ENCODE results near the gene MAP3K4.
"Not testable (repeated sequence)": the region's sequence is repeated elsewhere in the genome, so short reads cannot be mapped to it uniquely, and the experiment has no call there.

Gene MAP3K4

DNA sequence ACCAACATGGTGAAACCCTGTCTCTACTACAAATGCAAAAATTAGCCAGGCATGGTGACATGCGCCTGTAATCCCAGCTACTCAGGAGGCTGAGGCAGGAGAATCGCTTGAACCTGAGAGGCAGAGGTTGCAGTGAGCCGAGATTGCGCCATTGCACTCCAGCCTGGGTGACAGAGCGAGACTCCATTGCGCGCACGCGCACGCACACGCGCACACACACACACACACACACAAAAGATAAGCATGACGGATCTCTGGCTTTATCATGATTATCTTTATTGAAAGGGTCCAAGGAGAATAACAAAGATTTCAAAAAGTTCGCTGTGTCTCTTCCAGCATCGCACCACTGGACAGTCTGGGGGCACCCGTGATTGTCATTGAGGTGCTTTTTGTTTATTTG lies 19.0 kb upstream of the MAP3K4 start:
- not testable (repeated sequence) for DNase-seq (ENCODE audit: low spot score)

DNA sequence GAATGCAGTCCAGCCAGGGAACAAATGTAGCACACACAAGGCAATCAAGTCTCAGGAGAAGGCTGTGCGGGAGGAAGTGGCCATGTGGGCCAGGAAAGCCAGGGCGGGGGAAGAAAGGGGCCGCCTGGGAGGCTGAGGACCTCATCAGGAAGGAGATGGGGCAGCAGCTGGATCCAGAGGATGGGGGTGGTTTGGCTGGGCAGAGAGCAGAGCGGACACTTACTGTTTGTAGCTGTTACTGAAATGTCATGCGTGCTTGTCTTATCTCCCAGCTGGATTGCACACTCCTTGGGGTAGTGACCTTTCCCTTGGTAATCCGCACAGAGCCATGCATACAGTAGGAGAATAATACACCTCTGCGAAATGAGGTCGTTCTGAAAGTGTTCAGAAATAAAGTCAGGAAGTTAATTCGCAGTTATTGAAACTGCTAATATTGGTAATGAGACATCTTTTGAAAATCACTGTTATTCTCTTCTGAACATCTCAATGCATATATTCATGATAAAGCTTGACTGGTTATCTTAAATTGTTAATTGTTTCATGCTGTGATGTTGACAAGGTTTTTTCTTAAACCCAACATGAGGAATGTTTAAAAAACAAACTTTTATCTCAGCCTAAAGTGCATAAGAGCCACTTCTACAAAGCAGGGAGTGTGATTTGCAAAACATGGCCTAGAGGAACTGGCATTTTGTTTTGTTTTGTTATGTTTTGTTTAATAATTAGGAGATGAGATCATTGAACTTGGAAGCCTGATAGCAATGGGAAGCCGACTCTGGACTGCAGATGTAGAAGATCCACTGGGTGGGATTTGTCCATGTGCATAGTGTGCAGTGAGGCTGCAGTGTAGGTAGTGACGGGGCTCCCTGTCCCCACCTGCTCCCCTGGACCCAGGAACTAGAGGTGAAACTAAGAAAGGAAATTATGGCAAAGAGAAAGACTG lies 18.0 kb upstream of the MAP3K4 start:
- DNase-seq (ENCODE audit: low spot score): no peak

DNA sequence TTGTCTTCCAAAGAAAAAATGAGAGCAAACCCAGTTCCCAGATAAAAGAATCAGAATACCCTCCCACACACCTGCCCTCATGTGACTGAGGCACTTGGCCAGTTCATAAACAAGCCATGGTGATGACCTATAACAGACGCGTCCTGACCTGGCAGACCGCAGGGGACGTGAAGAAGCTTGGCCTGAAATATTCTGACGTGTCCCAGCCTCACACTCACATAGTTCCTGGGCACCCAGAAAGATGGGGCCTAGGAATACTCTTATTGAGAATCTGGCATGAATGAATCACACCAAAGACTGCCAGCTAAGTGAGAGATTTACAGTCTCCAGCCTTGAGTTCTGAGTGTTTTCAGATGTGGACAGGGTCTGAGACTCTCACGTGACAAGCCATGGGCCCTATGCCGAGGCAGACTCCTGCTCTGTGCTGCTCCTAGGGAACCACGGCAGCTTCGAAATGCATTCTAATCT lies 17.2 kb upstream of the MAP3K4 start:
- DNase-seq (ENCODE audit: low spot score): peak; percentile 27

DNA sequence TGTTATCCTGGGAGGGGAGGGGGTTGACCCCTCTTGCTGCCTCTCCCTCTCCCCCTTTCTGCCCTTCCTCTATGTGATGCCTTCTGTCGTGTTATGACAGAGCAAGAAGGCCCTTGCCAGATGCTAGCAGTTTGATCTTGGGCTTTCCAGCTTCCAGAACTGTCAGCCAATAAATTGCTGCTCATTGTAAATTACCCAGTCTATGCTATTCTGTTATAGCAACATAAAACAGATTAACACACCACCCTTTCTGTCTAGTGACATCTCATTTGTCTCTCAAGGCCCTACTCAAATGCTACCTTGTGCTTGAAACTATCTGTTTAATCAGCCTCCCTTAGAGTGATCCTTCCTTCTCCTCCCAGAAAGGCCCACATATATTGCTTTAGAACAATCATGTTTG lies 16.4 kb upstream of the MAP3K4 start:
- DNase-seq (ENCODE audit: low spot score): no peak

DNA sequence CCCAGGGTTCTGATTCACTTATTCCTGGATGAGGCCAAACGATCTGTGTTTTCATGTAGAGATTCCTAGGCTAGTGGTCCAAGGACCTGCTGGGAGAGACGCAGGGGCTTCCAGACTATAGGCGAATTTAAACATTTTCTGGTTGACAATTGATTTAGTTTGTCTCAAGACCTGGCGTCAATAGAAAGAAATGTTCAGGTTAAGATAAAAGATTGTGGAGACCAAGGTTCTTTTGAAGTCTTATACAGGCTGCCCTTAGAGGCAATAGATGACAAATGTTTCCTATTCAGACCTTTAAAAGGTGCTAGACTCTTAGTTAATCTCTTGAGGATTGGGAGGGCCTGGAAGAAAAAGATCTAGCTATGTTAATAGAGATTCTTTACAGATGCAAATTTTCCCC lies 15.6 kb upstream of the MAP3K4 start:
- not testable (repeated sequence) for DNase-seq (ENCODE audit: low spot score)

DNA sequence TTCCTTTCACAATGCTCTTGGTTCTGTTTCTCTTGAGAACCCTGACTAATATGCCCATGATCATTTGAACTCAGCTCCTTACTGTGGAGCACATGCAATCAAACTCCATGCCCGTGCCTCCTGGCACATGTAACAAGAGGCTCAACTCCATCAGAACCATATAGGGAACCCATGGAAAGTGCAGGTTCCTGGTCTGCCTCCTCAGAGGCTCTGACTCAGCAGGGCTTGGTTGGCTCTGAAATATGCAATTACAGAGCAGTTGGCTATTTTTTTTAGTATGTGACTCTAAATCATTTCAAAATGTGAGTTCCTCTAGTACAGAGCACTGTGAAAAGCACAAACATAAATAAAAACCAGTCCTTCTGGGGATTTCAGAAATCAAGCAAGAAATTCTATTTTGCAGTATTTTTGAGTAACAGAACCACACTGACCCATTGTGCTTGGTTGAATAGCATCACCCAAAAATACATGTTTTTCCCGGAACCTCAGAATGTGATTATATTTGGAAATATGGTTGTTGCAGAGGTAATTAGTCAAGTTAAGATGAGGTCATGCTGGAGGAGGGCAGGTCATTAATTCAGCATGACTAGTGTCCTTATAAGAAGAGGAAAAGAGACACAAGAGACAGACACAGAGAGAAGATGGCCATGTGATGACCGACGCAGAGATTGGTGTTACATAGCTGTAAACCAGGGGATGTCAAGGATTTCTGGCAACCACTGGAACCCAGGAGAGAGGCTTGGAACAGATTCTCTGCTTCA lies 13.2 kb upstream of the MAP3K4 start:
- peak; percentile 20 for DNase-seq (ENCODE audit: low spot score)

DNA sequence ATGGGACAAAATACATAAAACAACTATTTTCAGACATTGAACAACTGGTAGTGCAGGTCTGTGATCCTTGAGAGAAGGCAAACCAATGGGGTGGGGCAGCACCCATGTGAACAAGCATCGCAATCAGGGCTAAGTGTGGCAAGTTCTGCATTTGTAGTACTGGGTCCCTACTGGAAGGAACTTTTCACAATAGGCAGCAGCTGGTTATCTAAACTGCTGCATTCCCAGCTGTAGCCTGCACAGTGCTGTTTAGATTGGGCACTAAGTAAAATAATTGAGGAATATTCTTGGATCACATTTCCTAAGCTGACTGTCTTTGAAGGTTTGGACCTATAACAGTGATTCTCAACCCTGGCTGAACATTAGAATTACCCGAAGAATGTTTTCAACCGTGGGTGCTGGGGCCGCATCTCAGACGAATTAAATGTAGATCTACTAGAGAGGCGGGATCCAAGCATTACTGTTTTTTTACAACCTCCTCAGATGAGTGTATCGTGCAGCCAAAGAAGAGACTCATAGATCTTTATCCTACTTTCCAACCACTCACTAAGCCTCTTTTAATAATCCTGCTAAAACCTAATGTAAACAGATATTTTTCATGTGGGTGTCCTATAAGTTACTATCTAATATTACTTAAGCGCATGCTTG lies 12.4 kb upstream of the MAP3K4 start:
- no peak for DNase-seq (ENCODE audit: low spot score)

DNA sequence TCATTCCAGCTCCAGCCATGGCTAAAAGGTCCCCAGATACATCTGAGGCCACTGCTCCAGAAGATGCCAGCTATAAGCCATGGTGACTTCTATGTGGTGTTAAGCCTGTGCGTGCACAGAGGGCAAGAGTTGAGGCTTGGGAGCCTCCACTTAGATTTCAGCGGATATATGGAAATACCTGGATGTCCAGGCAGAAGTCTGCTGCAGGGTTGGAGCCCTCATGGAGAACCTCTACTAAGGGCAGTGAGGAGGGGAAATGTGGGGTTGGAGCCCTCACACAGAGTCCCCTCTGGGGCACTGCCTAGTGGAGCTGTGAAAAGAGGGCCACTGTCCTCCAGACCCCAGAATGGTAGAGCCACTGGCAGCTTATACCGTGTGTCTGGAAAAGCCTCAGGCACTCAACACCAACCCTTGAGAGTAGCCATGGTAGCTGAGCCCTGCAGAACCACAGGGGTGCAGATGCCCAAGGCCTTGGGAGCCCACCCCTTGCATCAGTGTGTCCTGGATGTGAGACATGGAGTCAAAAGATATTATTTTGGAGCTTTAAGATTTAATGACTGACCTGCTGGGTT lies 8.1 kb upstream of the MAP3K4 start:
- not testable (repeated sequence) for DNase-seq (ENCODE audit: low spot score)

DNA sequence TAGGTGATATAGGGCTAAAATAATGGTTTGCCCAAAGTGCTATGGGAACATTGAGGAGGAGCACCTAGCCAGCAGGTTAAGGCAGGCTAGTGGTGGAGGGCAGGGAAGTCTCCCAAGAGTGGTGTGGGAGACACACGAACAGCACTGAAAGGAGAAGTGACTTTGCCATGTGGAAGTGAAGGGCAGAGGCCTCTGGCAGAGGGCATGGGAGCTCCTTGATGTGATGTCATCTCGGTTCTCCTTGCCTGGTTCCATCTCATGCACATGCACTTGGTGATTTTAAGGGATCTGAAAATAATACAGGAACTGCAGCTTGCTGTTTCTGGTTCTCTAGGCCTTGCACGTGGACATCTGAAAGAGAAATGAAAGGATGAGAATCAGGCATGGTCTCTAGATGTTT lies 4.7 kb upstream of the MAP3K4 start:
- DNase-seq (ENCODE audit: low spot score): no peak

DNA sequence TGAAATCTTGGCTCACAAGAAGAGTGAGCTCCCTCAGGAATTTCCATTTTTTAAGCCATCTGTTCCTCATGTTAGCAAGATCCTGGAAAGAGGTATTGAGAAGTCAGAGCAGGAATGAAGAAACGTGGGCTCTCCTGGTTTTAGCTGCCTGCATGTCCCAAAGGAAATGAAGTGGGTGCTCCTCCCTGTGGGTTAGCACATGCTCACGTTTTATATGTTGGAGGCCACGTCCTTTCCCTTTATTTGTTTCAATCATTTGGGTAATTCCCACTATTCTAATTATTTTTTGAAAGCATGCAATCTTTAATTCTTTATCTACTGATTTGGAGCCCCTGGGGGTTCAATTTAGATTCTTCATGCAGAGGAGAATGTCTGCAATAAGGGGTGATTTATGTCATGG lies 4.3 kb upstream of the MAP3K4 start:
- no peak for DNase-seq (ENCODE audit: low spot score)

DNA sequence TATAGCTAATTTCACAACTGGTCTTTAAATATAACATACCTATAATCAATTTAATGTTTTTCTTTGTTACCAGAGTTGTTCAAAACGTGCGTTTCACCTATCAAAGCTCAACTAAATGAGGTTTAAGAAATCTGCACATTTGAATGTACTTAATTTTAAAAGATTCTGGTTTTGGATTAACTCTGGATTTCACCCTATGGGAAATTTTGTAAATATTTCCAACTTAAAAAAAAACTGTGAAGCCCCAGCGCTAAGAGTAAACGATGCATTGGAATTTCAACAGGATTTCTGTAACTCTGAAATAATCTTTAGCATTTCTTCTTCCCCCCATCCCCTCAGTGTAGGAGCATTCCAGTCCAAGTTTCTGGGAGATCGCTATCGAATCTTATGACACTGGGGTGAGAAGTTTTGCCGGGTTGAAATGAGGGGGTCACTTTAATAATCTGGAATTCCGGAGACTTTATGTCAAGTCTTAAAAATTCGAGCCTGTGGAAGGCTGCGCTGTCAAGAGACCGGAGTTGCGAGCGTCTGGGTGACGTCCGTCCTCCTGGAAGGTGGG lies 643 bp upstream of the MAP3K4 start:
- DNase-seq (ENCODE audit: low spot score): no peak

DNA sequence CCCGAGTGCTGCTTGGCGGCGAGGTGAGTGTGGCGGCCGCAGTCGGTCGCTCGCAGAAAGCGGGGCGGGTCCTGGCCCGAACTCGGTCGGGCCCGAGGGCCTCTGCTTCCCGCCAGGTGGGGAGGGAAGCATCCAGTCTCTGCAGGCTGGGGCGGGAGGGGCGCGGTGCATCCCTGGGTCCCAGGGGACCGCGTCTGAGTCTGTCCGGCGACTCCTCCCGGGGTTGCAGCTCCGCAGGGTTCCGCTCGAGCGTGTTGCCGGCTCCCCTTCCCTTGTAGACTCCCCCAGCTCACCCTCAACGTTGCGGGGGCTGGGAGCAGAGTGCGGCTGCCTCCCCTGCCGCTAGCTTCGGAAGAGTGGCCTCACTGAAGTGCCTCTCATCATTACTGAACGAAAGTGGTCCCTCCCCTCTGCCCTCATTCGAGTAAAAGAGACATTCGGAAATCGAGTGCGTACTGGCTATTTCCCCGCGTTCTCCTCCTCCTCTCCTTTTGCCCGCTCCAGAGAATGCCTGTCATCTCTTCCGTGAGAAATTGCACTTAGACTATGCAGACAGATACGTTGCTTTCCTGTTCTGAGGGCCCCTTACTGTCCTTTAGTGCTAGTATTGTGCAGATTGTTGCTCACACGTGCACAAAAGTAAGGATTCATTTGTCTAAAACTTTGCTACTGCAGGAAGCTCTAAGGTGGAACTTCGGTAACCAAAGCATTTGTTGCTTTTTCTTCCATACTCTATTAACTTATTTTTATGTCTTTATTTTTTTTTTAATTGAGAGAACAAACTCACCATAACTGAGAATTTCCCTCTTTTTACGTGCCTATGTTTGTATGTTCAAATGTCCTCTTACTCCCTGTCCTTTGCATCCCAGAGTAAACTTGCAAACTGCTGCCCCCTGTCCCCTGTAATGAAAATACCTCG lies 751 bp downstream of the MAP3K4 start:
- DNase-seq (ENCODE audit: low spot score): peak; percentile 50

DNA sequence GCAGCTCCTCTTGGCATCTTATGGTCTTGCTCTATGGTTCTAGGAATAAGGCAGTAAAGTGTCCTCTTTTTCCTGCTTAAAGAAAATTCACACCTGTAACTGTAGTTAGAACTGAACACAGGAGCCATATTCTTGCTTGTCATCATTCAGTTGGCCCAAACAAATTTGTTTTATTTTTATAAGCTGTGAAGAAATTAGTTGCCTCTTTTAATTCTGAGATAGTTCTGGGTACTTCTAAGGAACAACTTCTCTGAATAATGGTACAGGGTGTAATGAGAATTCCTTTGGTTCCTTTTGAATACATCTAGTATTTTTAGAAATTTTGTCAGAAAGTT lies 1.4 kb downstream of the MAP3K4 start:
- DNase-seq (ENCODE audit: low spot score): no peak

DNA sequence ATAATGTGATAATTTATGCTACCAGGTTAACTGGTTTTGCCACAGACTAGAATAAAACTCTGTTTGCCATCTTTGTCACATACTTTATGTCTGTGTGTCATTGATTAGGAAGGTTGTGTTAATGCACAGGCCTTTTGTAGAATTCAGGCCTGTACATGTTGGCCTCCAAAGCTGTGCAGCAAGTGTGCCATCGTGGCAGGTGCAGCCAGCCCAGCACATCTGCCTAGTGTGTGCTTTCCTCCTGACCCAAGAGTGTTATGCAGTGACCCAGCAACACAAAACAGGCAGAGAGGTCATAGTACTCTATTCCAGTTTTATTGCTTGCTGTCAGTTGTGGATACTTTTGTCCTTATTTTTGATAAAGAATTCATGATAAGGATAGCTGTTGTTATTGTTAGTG lies 3.7 kb downstream of the MAP3K4 start:
- DNase-seq (ENCODE audit: low spot score): no peak

DNA sequence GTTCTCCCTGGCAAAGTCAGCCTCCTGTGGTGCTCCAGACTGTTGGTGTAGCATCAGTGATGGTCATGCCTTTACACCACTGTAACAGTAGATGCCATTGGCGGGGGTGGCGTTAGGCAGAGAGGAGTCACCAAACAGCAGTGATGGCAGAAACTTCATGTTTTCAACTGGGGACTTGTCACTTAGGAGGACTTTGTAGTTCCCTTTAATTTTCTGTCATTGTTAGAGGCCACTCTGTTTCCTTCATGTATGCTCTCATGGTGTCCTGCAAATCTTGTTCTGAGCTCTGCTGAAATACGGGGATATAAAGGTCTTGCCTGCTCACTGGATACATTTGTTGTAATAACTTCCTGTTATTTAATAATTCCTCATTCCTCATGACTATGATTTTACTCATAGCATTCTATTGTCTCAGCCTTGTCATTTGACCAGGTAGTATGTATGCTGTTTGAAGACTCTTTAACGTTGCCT lies 4.6 kb downstream of the MAP3K4 start:
- DNase-seq (ENCODE audit: low spot score): no peak

DNA sequence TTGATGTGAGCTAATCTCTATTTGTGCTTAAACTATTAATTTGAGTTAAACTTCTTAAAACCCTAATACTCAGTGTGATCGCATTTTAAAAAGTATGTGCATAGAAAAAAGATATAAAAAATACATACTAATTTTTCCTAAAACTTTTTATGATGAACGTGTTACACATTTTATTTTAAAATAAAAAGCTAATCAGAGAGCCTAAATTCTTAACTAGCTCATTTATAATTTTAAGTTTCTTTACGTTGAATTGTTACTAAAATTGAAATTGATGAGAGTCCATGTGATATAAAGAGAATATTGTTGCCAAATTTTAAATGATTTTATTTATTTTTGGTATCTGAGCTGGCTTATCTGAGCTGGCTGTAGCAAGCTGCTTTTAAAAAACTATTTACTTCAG lies 6.6 kb downstream of the MAP3K4 start:
- DNase-seq (ENCODE audit: low spot score): no peak

DNA sequence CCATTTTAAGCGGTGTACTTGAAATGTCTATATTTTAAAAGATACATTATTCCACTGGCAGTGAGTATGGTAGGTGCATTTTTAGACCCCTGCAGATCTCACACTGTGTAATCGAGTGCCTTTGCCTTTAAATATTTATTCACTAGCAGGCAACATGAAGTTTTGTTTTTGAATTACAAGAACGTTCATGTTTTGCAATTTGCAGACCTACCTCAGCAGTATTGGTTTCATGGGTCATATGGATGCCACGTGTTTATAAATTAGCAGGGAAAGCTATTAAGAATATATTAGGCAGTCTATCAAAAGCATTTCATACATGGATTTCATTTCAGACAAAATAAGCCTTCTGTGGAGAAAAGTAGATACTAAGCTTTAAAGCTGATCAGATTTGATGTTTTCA lies 7.2 kb downstream of the MAP3K4 start:
- DNase-seq (ENCODE audit: low spot score): no peak

DNA sequence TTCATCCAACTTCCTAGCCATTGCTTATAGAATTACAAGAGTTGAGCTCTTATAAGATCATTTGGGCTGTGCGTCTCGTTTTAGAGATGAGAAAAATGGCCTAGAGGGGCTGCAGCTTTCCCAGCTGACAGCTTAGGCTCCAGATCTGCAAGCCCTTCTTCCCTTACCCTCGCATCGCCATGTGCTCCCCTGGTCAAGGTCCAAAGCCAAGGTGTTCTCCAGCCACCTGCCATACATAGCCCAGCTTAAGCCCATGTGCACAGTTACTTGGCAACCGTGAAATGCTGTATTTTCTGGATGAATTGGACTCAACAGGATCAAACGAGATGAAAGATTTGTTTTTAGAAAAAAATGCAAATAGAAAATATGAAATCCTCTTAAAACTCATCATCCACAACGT lies 7.9 kb downstream of the MAP3K4 start:
- DNase-seq (ENCODE audit: low spot score): no peak

DNA sequence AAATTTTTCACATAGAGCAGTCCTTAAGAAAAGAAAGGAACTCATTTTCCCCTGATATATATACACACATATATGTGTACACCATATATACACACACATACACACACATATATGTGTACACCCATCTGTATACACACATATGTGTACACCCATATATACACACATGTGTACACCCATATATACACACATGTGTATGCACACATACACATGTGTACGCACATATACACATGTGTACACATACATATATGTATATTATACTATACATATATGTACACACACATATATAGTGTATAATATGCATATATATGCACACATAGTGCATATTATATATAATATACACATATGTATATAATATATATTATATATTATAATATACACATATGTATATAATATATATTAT lies 9.1 kb downstream of the MAP3K4 start:
- no peak for DNase-seq (ENCODE audit: low spot score)

DNA sequence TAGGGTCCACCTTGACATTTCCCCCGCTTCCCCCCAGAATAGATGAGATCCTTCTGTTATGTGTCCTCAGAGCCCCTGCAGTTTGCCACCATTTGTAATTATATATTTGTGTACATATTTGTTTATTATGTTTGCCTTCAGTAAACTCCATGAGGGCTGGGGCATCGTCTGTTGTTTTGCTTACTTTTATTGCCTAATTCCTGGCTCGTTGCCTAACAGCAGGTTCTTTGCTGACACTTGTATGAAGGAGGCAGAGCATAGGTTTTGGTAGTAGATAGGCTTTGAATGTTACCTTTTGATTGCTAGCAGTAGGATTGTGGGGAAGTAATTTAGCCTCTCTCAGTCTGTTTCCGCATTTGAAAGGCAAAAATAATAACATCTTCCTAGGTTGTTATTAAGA lies 9.9 kb downstream of the MAP3K4 start:
- no peak for DNase-seq (ENCODE audit: low spot score)

DNA sequence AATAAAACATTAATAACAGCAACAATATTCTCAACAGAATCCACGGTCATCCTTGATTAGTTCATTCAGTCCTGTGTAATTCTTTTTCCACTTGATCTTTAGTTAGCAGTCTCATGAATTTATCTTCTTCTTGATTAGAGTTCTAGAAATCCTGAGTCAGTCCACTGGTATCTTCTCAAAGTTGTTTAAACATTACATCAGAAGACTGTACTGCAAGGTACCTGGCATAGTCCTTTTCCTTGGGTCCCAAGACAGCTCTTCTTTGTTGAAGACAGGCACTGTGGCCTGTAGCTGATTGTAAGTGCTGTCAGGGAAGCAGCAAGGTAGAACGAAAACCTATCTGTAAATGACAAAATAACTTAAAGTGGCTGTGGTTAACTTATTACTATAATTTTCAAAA lies 11.8 kb downstream of the MAP3K4 start:
- DNase-seq (ENCODE audit: low spot score): no peak
